Measurements from ENCODE around the gene SLC16A10.
"Not testable (repeated sequence)": the region's sequence is repeated elsewhere in the genome, so short reads cannot be mapped to it uniquely, and the experiment has no call there.

Gene SLC16A10

GRCh38 chr6:111177131-111177530 is 89.8 kb downstream of the SLC16A10 start:
- Histone ChIP-seq H3K27ac (ENCODE audit: low read depth, low read length) (no peak overlapping the region), H3K9ac (ENCODE audit: low read depth in 1 of 2, low read length in 2 of 2) (no peak overlapping the region), H3K4me1 (ENCODE audit: control insufficient read depth in 1 of 2, insufficient read depth in 2 of 2, low read length in 2 of 2) (peaks cover 0 to 10% of the 10 kb centered on the region in 2 donors), H3K36me3 (ENCODE audit: control insufficient read depth in 1 of 2, insufficient read depth in 2 of 2, low read length in 2 of 2) (no peaks in the 10 kb centered on the region), H3K4me3 (ENCODE audit: low read depth in 1 of 2, low read length in 2 of 2) (no peak overlapping the region), H3K27me3 (ENCODE audit: control insufficient read depth in 1 of 2, insufficient read depth in 2 of 2, low read length in 2 of 2) (no peaks in the 10 kb centered on the region), H3K9me3 (ENCODE audit: control insufficient read depth in 1 of 2, low read length in 2 of 2) (no peaks in the 10 kb centered on the region)

- H3K36me3 ChIP-seq (ENCODE audit: control insufficient read depth in 1 of 2, insufficient read depth in 2 of 2, low read length in 2 of 2) = no peaks in the 10 kb centered on the region
- H3K9me3 ChIP-seq (ENCODE audit: control insufficient read depth in 1 of 2, low read length in 2 of 2) = no peaks in the 10 kb centered on the region
- no peak overlapping the region for H3K27ac ChIP-seq (ENCODE audit: low read depth, low read length)
- no peak overlapping the region for H3K4me3 ChIP-seq (ENCODE audit: low read depth in 1 of 2, low read length in 2 of 2)
- H3K4me1 ChIP-seq (ENCODE audit: control insufficient read depth in 1 of 2, insufficient read depth in 2 of 2, low read length in 2 of 2) = no peaks in the 10 kb centered on the region
- no peak overlapping the region for H3K9ac ChIP-seq (ENCODE audit: low read depth in 1 of 2, low read length in 2 of 2)
- no peaks in the 10 kb centered on the region for H3K27me3 ChIP-seq (ENCODE audit: control insufficient read depth in 1 of 2, insufficient read depth in 2 of 2, low read length in 2 of 2)
Measured at GRCh38 chr6:111183702-111184517, 96.6 kb downstream of the SLC16A10 start.

GRCh38 chr6:111184827-111185532 is 97.7 kb downstream of the SLC16A10 start:
- no peaks in the 10 kb centered on the region for H3K27me3 ChIP-seq (ENCODE audit: control insufficient read depth in 1 of 2, insufficient read depth in 2 of 2, low read length in 2 of 2)
- H3K36me3 ChIP-seq (ENCODE audit: control insufficient read depth in 1 of 2, insufficient read depth in 2 of 2, low read length in 2 of 2) = no peaks in the 10 kb centered on the region
- no peak overlapping the region for H3K4me3 ChIP-seq (ENCODE audit: low read depth in 1 of 2, low read length in 2 of 2)
- H3K4me1 ChIP-seq (ENCODE audit: control insufficient read depth in 1 of 2, insufficient read depth in 2 of 2, low read length in 2 of 2) = peaks cover 0 to 3% of the 10 kb centered on the region in 2 donors
- no peaks in the 10 kb centered on the region for H3K9me3 ChIP-seq (ENCODE audit: control insufficient read depth in 1 of 2, low read length in 2 of 2)
- no peak overlapping the region for H3K9ac ChIP-seq (ENCODE audit: low read depth in 1 of 2, low read length in 2 of 2)
- H3K27ac ChIP-seq (ENCODE audit: low read depth, low read length) = no peak overlapping the region

- H3K9me3 ChIP-seq (ENCODE audit: control insufficient read depth in 1 of 2, low read length in 2 of 2) = no peaks in the 10 kb centered on the region
- peaks cover 0 to 3% of the 10 kb centered on the region in 2 donors for H3K4me1 ChIP-seq (ENCODE audit: control insufficient read depth in 1 of 2, insufficient read depth in 2 of 2, low read length in 2 of 2)
- H3K36me3 ChIP-seq (ENCODE audit: control insufficient read depth in 1 of 2, insufficient read depth in 2 of 2, low read length in 2 of 2) = no peaks in the 10 kb centered on the region
- H3K4me3 ChIP-seq (ENCODE audit: low read depth in 1 of 2, low read length in 2 of 2) = no peak overlapping the region
- no peaks in the 10 kb centered on the region for H3K27me3 ChIP-seq (ENCODE audit: control insufficient read depth in 1 of 2, insufficient read depth in 2 of 2, low read length in 2 of 2)
- H3K27ac ChIP-seq (ENCODE audit: low read depth, low read length) = no peak overlapping the region
- no peak overlapping the region for H3K9ac ChIP-seq (ENCODE audit: low read depth in 1 of 2, low read length in 2 of 2)
Measured at GRCh38 chr6:111185954-111186353, 98.7 kb downstream of the SLC16A10 start.

- Histone ChIP-seq H3K36me3 (ENCODE audit: control insufficient read depth in 1 of 2, insufficient read depth in 2 of 2, low read length in 2 of 2) (no peaks in the 10 kb centered on the region), H3K27ac (ENCODE audit: low read depth, low read length) (no peak overlapping the region), H3K9me3 (ENCODE audit: control insufficient read depth in 1 of 2, low read length in 2 of 2) (no peaks in the 10 kb centered on the region), H3K9ac (ENCODE audit: low read depth in 1 of 2, low read length in 2 of 2) (no peak overlapping the region), H3K27me3 (ENCODE audit: control insufficient read depth in 1 of 2, insufficient read depth in 2 of 2, low read length in 2 of 2) (no peaks in the 10 kb centered on the region), H3K4me3 (ENCODE audit: low read depth in 1 of 2, low read length in 2 of 2) (no peak overlapping the region), H3K4me1 (ENCODE audit: control insufficient read depth in 1 of 2, insufficient read depth in 2 of 2, low read length in 2 of 2) (peaks cover 0 to 3% of the 10 kb centered on the region in 2 donors)
Measured at GRCh38 chr6:111187874-111188273, 100.6 kb downstream of the SLC16A10 start.

GRCh38 chr6:111189666-111190210 is 102.4 kb downstream of the SLC16A10 start:
- H3K9ac ChIP-seq (ENCODE audit: low read depth in 1 of 2, low read length in 2 of 2); H3K36me3 ChIP-seq (ENCODE audit: control insufficient read depth in 1 of 2, insufficient read depth in 2 of 2, low read length in 2 of 2); H3K27me3 ChIP-seq (ENCODE audit: control insufficient read depth in 1 of 2, insufficient read depth in 2 of 2, low read length in 2 of 2); H3K9me3 ChIP-seq (ENCODE audit: control insufficient read depth in 1 of 2, low read length in 2 of 2); H3K27ac ChIP-seq (ENCODE audit: low read depth, low read length); H3K4me3 ChIP-seq (ENCODE audit: low read depth in 1 of 2, low read length in 2 of 2): not testable (repeated sequence)
- peaks cover 7 to 11% of the 10 kb centered on the region in 2 donors for H3K4me1 ChIP-seq (ENCODE audit: control insufficient read depth in 1 of 2, insufficient read depth in 2 of 2, low read length in 2 of 2)

- H3K9me3 ChIP-seq (ENCODE audit: control insufficient read depth in 1 of 2, low read length in 2 of 2) = no peaks in the 10 kb centered on the region
- peaks cover 12 to 18% of the 10 kb centered on the region in 2 donors for H3K4me1 ChIP-seq (ENCODE audit: control insufficient read depth in 1 of 2, insufficient read depth in 2 of 2, low read length in 2 of 2)
- no peaks in the 10 kb centered on the region for H3K36me3 ChIP-seq (ENCODE audit: control insufficient read depth in 1 of 2, insufficient read depth in 2 of 2, low read length in 2 of 2)
- H3K27ac ChIP-seq (ENCODE audit: low read depth, low read length) = no peak overlapping the region
- H3K27me3 ChIP-seq (ENCODE audit: control insufficient read depth in 1 of 2, insufficient read depth in 2 of 2, low read length in 2 of 2) = no peaks in the 10 kb centered on the region
- H3K4me3 ChIP-seq (ENCODE audit: low read depth in 1 of 2, low read length in 2 of 2) = no peak overlapping the region
- H3K9ac ChIP-seq (ENCODE audit: low read depth in 1 of 2, low read length in 2 of 2) = no peak overlapping the region
Measured at GRCh38 chr6:111190637-111191036, 103.3 kb downstream of the SLC16A10 start.

- H3K27ac ChIP-seq (ENCODE audit: low read depth, low read length); H3K27me3 ChIP-seq (ENCODE audit: control insufficient read depth in 1 of 2, insufficient read depth in 2 of 2, low read length in 2 of 2): not testable (repeated sequence)
Measured at GRCh38 chr6:111191136-111191535, 103.8 kb downstream of the SLC16A10 start.

GRCh38 chr6:111192911-111193555 is 105.7 kb downstream of the SLC16A10 start:
- no peak overlapping the region for H3K27ac ChIP-seq (ENCODE audit: low read depth, low read length)
- peaks cover 12 to 19% of the 10 kb centered on the region in 2 donors for H3K4me1 ChIP-seq (ENCODE audit: control insufficient read depth in 1 of 2, insufficient read depth in 2 of 2, low read length in 2 of 2)
- H3K27me3 ChIP-seq (ENCODE audit: control insufficient read depth in 1 of 2, insufficient read depth in 2 of 2, low read length in 2 of 2) = no peaks in the 10 kb centered on the region
- H3K4me3 ChIP-seq (ENCODE audit: low read depth in 1 of 2, low read length in 2 of 2) = no peak overlapping the region
- no peak overlapping the region for H3K9ac ChIP-seq (ENCODE audit: low read depth in 1 of 2, low read length in 2 of 2)
- no peaks in the 10 kb centered on the region for H3K9me3 ChIP-seq (ENCODE audit: control insufficient read depth in 1 of 2, low read length in 2 of 2)
- no peaks in the 10 kb centered on the region for H3K36me3 ChIP-seq (ENCODE audit: control insufficient read depth in 1 of 2, insufficient read depth in 2 of 2, low read length in 2 of 2)

More at GRCh38 chr6:111191136-111191535, 103.8 kb downstream of the SLC16A10 start:
- not testable (repeated sequence) for H3K4me3 ChIP-seq (ENCODE audit: low read depth in 1 of 2, low read length in 2 of 2); H3K9me3 ChIP-seq (ENCODE audit: control insufficient read depth in 1 of 2, low read length in 2 of 2); H3K9ac ChIP-seq (ENCODE audit: low read depth in 1 of 2, low read length in 2 of 2); H3K36me3 ChIP-seq (ENCODE audit: control insufficient read depth in 1 of 2, insufficient read depth in 2 of 2, low read length in 2 of 2)
- H3K4me1 ChIP-seq (ENCODE audit: control insufficient read depth in 1 of 2, insufficient read depth in 2 of 2, low read length in 2 of 2) = peaks cover 12 to 19% of the 10 kb centered on the region in 2 donors

GRCh38 chr6:111195656-111196055 is 108.4 kb downstream of the SLC16A10 start:
- Histone ChIP-seq H3K27ac (ENCODE audit: low read depth, low read length) (no peak overlapping the region), H3K27me3 (ENCODE audit: control insufficient read depth in 1 of 2, insufficient read depth in 2 of 2, low read length in 2 of 2) (no peaks in the 10 kb centered on the region), H3K4me3 (ENCODE audit: low read depth in 1 of 2, low read length in 2 of 2) (no peak overlapping the region), H3K4me1 (ENCODE audit: control insufficient read depth in 1 of 2, insufficient read depth in 2 of 2, low read length in 2 of 2) (peaks cover 12 to 22% of the 10 kb centered on the region in 2 donors), H3K36me3 (ENCODE audit: control insufficient read depth in 1 of 2, insufficient read depth in 2 of 2, low read length in 2 of 2) (no peaks in the 10 kb centered on the region), H3K9me3 (ENCODE audit: control insufficient read depth in 1 of 2, low read length in 2 of 2) (no peaks in the 10 kb centered on the region), H3K9ac (ENCODE audit: low read depth in 1 of 2, low read length in 2 of 2) (no peak overlapping the region)
